ENCODE measurements around the gene PARM1.

Gene PARM1

GRCh38 chr4:74890341-74890740 lies 42.6 kb upstream of the PARM1 start:
- Histone ChIP-seq H4K20me1 (ENCODE audit: insufficient read depth, low read length) (no peaks in the 10 kb centered on the region), H3F3A (ENCODE audit: insufficient read depth, low read length) (no peaks in the 10 kb centered on the region), H3K4me2 (ENCODE audit: low read length) (no peak overlapping the region), H3K9ac (ENCODE audit: low read length) (no peak overlapping the region), H3K27me3 (ENCODE audit: insufficient read depth, low read length) (no peaks in the 10 kb centered on the region), H3K9me3 (ENCODE audit: low read length) (no peaks in the 10 kb centered on the region), H2AFZ (ENCODE audit: low read length) (no peak overlapping the region), H3K4me3 (ENCODE audit: low read depth, low read length, poor library complexity, severe bottlenecking) (no peak overlapping the region), H3K4me1 (ENCODE audit: insufficient read depth, low read length, severe bottlenecking) (no peaks in the 10 kb centered on the region), H3K27ac (ENCODE audit: low read depth, low read length, poor library complexity, severe bottlenecking) (no peak overlapping the region), H3K36me3 (ENCODE audit: insufficient read depth, low read length) (no peaks in the 10 kb centered on the region), H3K79me2 (ENCODE audit: insufficient read depth, low read length) (no peaks in the 10 kb centered on the region), H3K9me2 (ENCODE audit: low read depth, low read length) (no peaks in the 10 kb centered on the region)
- TF ChIP-seq EZH2 (IDR thresholded peaks at IDR 0.05; ENCODE audit: borderline replicate concordance, low read length) = no peak
- no peak for TF ChIP-seq CTCF (IDR thresholded peaks at IDR 0.05; ENCODE audit: low read length)

GRCh38 chr4:74891037-74891436 lies 41.9 kb upstream of the PARM1 start:
- Histone ChIP-seq H3K9me2 (ENCODE audit: low read depth, low read length) (no peaks in the 10 kb centered on the region), H3K27me3 (ENCODE audit: insufficient read depth, low read length) (no peaks in the 10 kb centered on the region), H3K79me2 (ENCODE audit: insufficient read depth, low read length) (no peaks in the 10 kb centered on the region), H3K4me1 (ENCODE audit: insufficient read depth, low read length, severe bottlenecking) (no peaks in the 10 kb centered on the region), H2AFZ (ENCODE audit: low read length) (no peak overlapping the region), H3K27ac (ENCODE audit: low read depth, low read length, poor library complexity, severe bottlenecking) (no peak overlapping the region), H3K4me2 (ENCODE audit: low read length) (no peak overlapping the region), H3K36me3 (ENCODE audit: insufficient read depth, low read length) (no peaks in the 10 kb centered on the region), H3F3A (ENCODE audit: insufficient read depth, low read length) (no peaks in the 10 kb centered on the region), H3K9me3 (ENCODE audit: low read length) (no peaks in the 10 kb centered on the region), H3K9ac (ENCODE audit: low read length) (no peak overlapping the region), H3K4me3 (ENCODE audit: low read depth, low read length, poor library complexity, severe bottlenecking) (no peak overlapping the region), H4K20me1 (ENCODE audit: insufficient read depth, low read length) (no peaks in the 10 kb centered on the region)
- TF ChIP-seq CTCF (IDR thresholded peaks at IDR 0.05; ENCODE audit: low read length) (no peak), EZH2 (IDR thresholded peaks at IDR 0.05; ENCODE audit: borderline replicate concordance, low read length) (no peak)

DNA sequence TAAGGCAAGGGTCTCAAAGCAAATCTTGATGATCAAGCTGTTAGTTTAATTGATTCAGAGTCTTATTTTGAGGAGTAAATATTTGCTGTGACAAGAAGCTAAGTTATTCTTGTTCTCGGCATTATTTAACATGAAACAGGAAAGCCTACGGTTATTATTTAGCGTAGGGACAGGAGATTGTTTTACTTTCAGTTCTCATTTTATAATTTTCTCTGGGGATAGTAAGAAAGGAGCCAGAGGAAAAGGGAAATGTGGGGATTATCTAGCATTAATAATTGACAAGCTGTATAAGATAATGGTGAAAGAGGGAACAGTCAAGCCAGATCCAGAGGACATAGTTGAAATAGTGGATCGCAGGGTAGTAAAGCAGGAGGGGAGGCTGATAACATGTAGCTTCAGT lies 39.7 kb upstream of the PARM1 start:
- no peaks in the 10 kb centered on the region for H3K27me3 ChIP-seq (ENCODE audit: insufficient read depth, low read length)
- no peak overlapping the region for H3K9ac ChIP-seq (ENCODE audit: low read length)
- H3K36me3 ChIP-seq (ENCODE audit: insufficient read depth, low read length) = no peaks in the 10 kb centered on the region
- H3K79me2 ChIP-seq (ENCODE audit: insufficient read depth, low read length) = no peaks in the 10 kb centered on the region
- no peaks in the 10 kb centered on the region for H3K9me3 ChIP-seq (ENCODE audit: low read length)
- no peak overlapping the region for H3K4me3 ChIP-seq (ENCODE audit: low read depth, low read length, poor library complexity, severe bottlenecking)
- H3K9me2 ChIP-seq (ENCODE audit: low read depth, low read length) = no peaks in the 10 kb centered on the region
- no peaks in the 10 kb centered on the region for H4K20me1 ChIP-seq (ENCODE audit: insufficient read depth, low read length)
- no peaks in the 10 kb centered on the region for H3K4me1 ChIP-seq (ENCODE audit: insufficient read depth, low read length, severe bottlenecking)
- H3F3A ChIP-seq (ENCODE audit: insufficient read depth, low read length) = no peaks in the 10 kb centered on the region
- H3K27ac ChIP-seq (ENCODE audit: low read depth, low read length, poor library complexity, severe bottlenecking) = no peak overlapping the region
- no peak for TF ChIP-seq EZH2 (IDR thresholded peaks at IDR 0.05; ENCODE audit: borderline replicate concordance, low read length)
- TF ChIP-seq CTCF (IDR thresholded peaks at IDR 0.05; ENCODE audit: low read length) = no peak
- H3K4me2 ChIP-seq (ENCODE audit: low read length) = no peak overlapping the region
- no peak overlapping the region for H2AFZ ChIP-seq (ENCODE audit: low read length)

All from OCI-LY1 (cell line).